ENCODE data around the gene NPM3.

The NPM3 gene

DNA sequence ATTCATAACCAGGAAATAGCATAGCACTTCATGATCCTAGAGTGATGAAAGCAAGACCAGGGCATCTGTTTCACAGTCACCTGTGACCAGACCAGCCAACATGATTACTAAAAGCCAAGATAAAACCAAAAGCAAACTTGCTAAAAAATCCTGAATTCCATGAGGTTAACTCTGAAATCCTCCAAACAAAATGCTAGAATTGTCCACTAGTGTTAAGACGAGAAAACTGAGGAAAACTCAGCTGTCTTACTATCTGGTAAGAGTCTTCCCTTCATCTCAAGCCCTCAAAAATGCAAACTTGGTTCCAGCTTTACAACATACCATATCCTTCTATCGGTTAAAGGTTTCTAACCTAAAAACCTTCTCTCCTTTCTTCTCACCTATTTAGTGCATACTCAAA lies 1.3 kb upstream of the NPM3 start:
- no peak overlapping the region for H3K4me3 ChIP-seq (ENCODE audit: low read depth, low read length)
- TF ChIP-seq, protein P1, sequence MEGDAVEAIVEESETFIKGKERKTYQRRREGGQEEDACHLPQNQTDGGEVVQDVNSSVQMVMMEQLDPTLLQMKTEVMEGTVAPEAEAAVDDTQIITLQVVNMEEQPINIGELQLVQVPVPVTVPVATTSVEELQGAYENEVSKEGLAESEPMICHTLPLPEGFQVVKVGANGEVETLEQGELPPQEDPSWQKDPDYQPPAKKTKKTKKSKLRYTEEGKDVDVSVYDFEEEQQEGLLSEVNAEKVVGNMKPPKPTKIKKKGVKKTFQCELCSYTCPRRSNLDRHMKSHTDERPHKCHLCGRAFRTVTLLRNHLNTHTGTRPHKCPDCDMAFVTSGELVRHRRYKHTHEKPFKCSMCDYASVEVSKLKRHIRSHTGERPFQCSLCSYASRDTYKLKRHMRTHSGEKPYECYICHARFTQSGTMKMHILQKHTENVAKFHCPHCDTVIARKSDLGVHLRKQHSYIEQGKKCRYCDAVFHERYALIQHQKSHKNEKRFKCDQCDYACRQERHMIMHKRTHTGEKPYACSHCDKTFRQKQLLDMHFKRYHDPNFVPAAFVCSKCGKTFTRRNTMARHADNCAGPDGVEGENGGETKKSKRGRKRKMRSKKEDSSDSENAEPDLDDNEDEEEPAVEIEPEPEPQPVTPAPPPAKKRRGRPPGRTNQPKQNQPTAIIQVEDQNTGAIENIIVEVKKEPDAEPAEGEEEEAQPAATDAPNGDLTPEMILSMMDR (IDR thresholded peaks at IDR 0.05; ENCODE audit: low read depth, low read length, missing control alignments) = no peak
- in situ Hi-C loops (cut with HindIII; ENCODE audit: low sequenced_read_pairs) = loop anchor here (5.0 kb wide), 1 partner anchor 33 kb away; the partner anchor contains the start of gene OGA
- no peak for DNase-seq (ENCODE audit: low read depth)

DNA sequence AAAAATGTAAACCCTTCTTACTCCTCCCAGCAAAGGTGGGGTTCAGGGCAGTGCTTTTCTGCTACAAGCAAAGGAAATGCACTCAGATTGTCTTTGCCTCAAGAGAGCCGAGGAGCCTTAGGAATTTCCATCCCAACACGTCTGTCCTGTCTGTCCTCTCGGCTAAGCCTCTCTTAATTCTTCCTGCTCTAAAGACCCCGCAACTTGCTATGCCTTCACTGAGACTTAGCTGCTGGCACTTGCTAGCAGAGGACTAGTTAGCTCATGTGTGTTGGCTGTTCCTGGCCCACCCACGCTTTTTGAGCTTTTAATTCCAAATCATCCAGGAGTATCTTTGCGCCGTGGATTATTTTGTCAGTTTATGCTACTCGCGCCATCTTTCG lies 481 bp upstream of the NPM3 start:
- H3K4me3 ChIP-seq (ENCODE audit: low read depth, low read length) = peak overlapping the region; percentile 90
- in situ Hi-C loops (cut with HindIII; ENCODE audit: low sequenced_read_pairs) = loop anchor here (5.0 kb wide), 1 partner anchor 34 kb away; the partner anchor contains the start of gene OGA
- TF ChIP-seq, protein P1 (IDR thresholded peaks at IDR 0.05; ENCODE audit: low read depth, low read length, missing control alignments) = no peak
- no peak for DNase-seq (ENCODE audit: low read depth)

DNA sequence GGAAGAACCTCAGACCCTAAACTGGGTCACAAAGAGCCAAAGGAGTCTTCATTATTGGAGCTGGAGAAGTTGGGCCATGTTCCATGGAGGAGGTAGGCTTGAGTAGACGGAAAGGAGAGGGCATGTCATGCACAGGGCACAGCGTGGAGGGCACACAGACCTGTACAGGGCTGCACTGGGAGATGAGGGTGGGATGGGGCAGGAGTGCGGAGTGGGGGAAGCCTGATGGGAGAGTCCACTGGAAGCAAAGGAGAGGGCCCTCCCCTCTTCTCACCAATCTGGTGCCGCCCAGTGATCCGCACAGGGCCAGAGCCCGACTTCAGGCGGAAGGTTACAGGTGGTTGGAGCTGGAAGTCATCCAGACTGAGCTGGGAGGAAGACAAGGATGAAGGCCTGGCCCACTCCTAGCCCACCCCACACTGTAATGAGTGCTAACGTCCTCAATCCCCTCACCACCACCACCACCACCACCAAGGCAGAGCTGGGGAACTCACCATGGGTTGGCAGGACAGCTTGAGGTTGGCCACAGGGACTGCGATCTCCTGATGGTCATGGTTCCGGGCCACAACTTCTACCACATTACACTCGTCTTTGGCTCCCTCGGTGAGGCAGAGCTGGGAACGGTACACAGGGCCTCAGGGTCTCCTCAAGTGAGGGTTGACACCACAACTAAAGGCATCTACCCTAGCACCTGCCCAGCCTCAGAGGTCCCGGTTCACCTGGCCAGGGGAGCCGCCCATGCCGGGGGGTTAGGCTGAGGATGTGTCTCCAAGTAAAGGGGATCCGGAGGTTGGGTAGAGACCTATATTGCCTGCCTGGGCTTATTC lies 1.0 kb downstream of the NPM3 start:
- DNase-seq (ENCODE audit: low read depth) = no peak
- peak overlapping the region; percentile 90 for H3K4me3 ChIP-seq (ENCODE audit: low read depth, low read length)
- in situ Hi-C loops (cut with HindIII; ENCODE audit: low sequenced_read_pairs) = loop anchor here (5.0 kb wide), 1 partner anchor 35 kb away; the partner anchor contains the start of gene OGA
- TF ChIP-seq, protein P1 (IDR thresholded peaks at IDR 0.05; ENCODE audit: low read depth, low read length, missing control alignments) = no peak

DNA sequence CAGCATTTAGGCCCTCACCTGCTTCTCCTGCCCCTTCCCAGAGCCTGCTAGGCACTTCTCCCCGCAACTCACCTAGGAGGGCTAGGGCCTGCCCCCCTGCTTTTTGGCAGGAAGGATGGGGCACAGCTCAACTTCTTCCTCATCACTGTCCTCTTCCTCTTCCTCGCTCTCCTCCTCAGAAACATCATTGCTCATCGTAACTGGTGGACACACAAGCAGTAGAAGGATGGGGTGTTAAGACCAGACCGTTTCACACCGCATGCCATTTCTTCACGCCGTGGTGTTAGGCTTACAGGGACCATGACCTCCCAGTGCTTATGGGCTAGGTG lies 1.6 kb downstream of the NPM3 start:
- DNase-seq (ENCODE audit: low read depth) = no peak
- in situ Hi-C loops (cut with HindIII; ENCODE audit: low sequenced_read_pairs) = loop anchor here (5.0 kb wide), 1 partner anchor 36 kb away; the partner anchor contains the start of gene OGA

DNA sequence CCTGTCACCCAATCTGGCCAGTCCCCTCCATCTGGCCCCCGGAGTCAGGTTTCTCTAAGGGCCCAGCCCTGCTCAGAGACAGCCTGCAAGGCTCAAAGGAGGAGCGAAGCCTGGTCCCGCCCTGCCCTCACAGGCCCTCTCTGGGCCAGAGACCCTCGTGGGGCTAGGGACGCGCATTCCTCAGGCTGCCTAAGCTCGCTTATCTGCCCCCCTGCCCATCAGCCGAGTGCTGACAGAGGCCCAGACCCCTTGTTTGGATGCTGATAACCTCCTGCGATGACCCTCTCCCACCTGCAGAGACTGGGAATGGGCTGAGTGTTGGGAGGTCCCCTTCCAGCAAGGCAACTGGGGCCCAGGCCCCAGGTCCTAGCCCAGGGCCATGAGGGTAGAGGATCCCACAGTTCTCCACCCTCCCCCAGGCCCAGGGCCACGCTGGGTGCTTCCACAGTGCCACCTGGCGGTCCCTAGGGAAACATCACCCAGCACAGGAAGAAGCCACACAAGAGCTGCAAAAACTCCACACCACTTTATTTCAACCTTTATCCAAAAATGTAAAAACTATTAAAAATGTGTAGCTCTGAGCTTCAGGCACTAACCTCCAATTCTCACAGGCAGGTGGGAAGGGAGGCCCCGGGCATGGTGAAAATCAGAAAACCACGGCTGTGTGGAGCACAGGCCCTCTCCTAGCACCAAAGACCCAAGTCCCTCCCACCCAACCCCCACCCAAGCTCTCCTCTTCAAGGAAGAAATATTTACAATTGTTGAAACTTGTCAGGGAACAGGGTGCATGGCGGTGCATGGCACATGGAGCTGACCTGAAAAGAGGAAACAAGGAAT lies 2.2 kb downstream of the NPM3 start:
- in situ Hi-C loops (cut with HindIII; ENCODE audit: low sequenced_read_pairs) = loop anchor here (5.0 kb wide), 1 partner anchor 36 kb away; the partner anchor contains the start of gene OGA
- DNase-seq (ENCODE audit: low read depth) = peak; percentile 28
- no peak overlapping the region for H3K4me3 ChIP-seq (ENCODE audit: low read depth, low read length)
- TF ChIP-seq, protein P1 (IDR thresholded peaks at IDR 0.05; ENCODE audit: low read depth, low read length, missing control alignments) = peak; percentile 98

More for the DNA sequence above, 1.6 kb downstream of the NPM3 start:
- TF ChIP-seq, protein P1 (IDR thresholded peaks at IDR 0.05; ENCODE audit: low read depth, low read length, missing control alignments) = no peak
- H3K4me3 ChIP-seq (ENCODE audit: low read depth, low read length) = no peak overlapping the region

DNA sequence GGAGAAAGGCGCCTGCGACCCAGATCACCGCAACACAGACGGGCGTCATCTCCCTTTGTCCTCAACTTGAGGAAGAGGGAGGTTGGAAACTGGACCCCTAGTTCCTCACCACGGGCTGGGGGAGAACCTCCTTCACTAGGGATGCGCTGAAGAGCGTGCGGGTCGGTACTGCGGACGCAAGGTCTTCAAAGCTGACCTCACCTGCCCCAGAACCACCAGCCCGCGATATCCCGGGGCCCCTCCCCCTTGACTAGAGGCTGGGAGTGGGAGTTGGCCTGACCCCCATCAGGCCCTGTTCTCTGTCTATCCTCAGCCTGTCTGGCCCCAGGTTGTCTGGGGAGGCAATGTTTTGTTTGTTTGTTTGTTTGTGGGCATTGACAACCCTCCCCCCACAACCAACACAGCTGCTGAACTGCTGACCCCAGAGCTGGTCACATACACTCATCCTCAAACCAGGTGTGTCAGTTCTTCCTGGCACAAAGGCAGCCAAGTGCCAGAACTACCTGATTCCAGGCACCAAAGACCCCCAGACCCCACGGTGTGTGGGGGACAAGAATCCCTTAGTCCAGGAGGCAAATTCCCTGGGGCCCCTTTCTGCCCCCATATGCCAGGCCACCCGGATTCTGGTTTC lies 2.9 kb downstream of the NPM3 start:
- peak overlapping the region; percentile 16 for H3K4me3 ChIP-seq (ENCODE audit: low read depth, low read length)
- TF ChIP-seq, protein P1 (IDR thresholded peaks at IDR 0.05; ENCODE audit: low read depth, low read length, missing control alignments) = no peak
- in situ Hi-C loops (cut with HindIII; ENCODE audit: low sequenced_read_pairs) = loop anchor here (5.0 kb wide), 1 partner anchor 37 kb away; the partner anchor contains the start of gene OGA
- DNase-seq (ENCODE audit: low read depth) = no peak
